PC-9 (cell line): Measurements from ENCODE around the gene RALGPS1. TPM values are rescaled to one million over a fixed set of nuclear protein-coding genes. Genes with fewer than 3 reads are reported as not detected.

Source experiments
- BruUV-seq: library from RNA; stranded (reverse); fragments of 400-500 nt; replicated peaks from 2 replicates; lab custom pipeline; 2021; lab: Mats Ljungman, UMichigan
- CTCF ChIA-PET: fragments of 300-600 bp; sonication (Branson Sonifier 250); formaldehyde crosslinking; loops from one replicate; lab custom pipeline; 2022; ENCODE audit warnings: antibody characterized with exemption; lab: Charles Lee
- POLR2A ChIA-PET: fragments of 300-600 bp; sonication (Branson Sonifier 250); formaldehyde crosslinking; loops from one replicate; lab custom pipeline; 2022; ENCODE audit warnings: antibody characterized with exemption; ENCODE audit not compliant: unreplicated experiment; lab: Charles Lee
- DNase-seq, 2 experiments: peaks; one replicate each; pipeline versions ENCODE4 v3.0.0 to v3.0.0-alpha.2; 2015 to 2022; ENCODE audit warnings: mixed read lengths in 1 of 2
- H2AFZ ChIP-seq: fragments of 200-600 bp; sonication (generic); 2 replicates; pipeline ENCODE4 v1.8.1; 2017; ENCODE audit warnings: antibody characterized with exemption
- H3F3A ChIP-seq: fragments of 200-600 bp; sonication (generic); 2 replicates; pipeline ENCODE4 v1.8.1; 2017; ENCODE audit warnings: antibody characterized with exemption, mild to moderate bottlenecking, low read depth; ENCODE audit not compliant: insufficient read depth
- H3K27ac ChIP-seq: fragments of 200-600 bp; sonication (generic); 2 replicates; pipeline ENCODE4 v1.6.1; 2016; ENCODE audit warnings: mixed run types
- H3K27me3 ChIP-seq: fragments of 200-600 bp; sonication (generic); 2 replicates; pipeline ENCODE4 v1.6.1; 2016; ENCODE audit warnings: low read depth, mixed run types; ENCODE audit not compliant: insufficient read depth
- H3K36me3 ChIP-seq: fragments of 200-600 bp; sonication (generic); 2 replicates; pipeline ENCODE4 v1.6.1; 2016; ENCODE audit warnings: low read depth, mixed run types
- H3K4me1 ChIP-seq: fragments of 200-600 bp; sonication (generic); replicated peaks from 2 replicates; pipeline ENCODE4 v1.6.1; 2016; ENCODE audit warnings: mixed run types; ENCODE audit not compliant: insufficient read depth
- H3K4me2 ChIP-seq: fragments of 200-600 bp; sonication (generic); 2 replicates; pipeline ENCODE4 v1.6.1; 2017; ENCODE audit warnings: mixed run types
- H3K4me3 ChIP-seq: fragments of 200-600 bp; sonication (generic); 2 replicates; pipeline ENCODE4 v1.6.1; 2016; ENCODE audit warnings: mixed run types
- H3K79me2 ChIP-seq: fragments of 200-600 bp; sonication (generic); 2 replicates; pipeline ENCODE4 v1.6.1; 2017; ENCODE audit warnings: low read depth, mixed run types
- H3K9me2 ChIP-seq: fragments of 200-600 bp; sonication (generic); 2 replicates; pipeline ENCODE4 v1.8.1; 2017; ENCODE audit warnings: mild to moderate bottlenecking; ENCODE audit not compliant: insufficient read depth
- H3K9me3 ChIP-seq: fragments of 200-600 bp; sonication (generic); 2 replicates; pipeline ENCODE4 v1.8.1; 2016; ENCODE audit warnings: low read depth; ENCODE audit not compliant: insufficient read depth
- H4K20me1 ChIP-seq: fragments of 200-600 bp; sonication (generic); 2 replicates; pipeline ENCODE4 v1.8.1; 2017; ENCODE audit not compliant: insufficient read depth
- EZH2 ChIP-seq: fragments of 200-600 bp; sonication (generic); IDR thresholded peaks from 2 replicates; pipeline ENCODE4 v1.8.0; 2017; ENCODE audit warnings: antibody characterized with exemption, low read depth
- intact Hi-C: fragments of 100-400 bp; cut with micrococcal nuclease; formaldehyde crosslinking; loops from one replicate; pipeline ENCODE4 v1.10.0; 2022; ENCODE audit not compliant: unreplicated experiment
- total RNA-seq: library from RNA; stranded (reverse); gene quantifications from 2 replicates; pipeline ENCODE4 v1.2.3, GENCODE V29; 2021
- TF ChIP-seq, protein P1 (sequence below): fragments of 200-600 bp; sonication (generic); conservative IDR thresholded peaks from 2 replicates; pipeline ENCODE4 v1.6.1; 2017; ENCODE audit warnings: mixed run types, antibody characterized with exemption, mild to moderate bottlenecking, moderate library complexity

The RALGPS1 gene
- total RNA-seq, 1 experiment from 2014 or later: 23.3 TPM

DNA sequence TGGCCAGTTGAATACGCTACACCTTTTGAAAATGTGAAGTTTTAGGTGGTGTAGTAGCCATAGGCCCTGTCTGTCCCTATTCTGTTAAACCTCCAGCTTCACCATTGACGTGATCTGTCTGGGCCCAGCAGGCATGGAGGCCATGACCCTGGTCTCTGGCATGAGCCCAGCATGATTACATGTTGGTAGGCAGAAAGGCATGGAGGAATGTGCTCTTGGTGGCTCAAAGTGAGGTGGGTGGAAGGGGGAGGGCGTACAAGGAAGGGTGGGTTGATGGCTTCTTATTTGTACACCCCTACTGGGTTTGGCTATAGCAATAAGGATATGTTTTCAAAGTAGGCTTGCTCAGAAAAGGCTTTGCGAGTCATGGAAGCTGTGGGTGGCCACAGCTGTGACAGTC lies 23.7 kb downstream of the RALGPS1 start:
- no peak overlapping the region for H2AFZ ChIP-seq
- H3K27me3 ChIP-seq: no peaks in the 10 kb centered on the region
- H4K20me1 ChIP-seq: no peaks in the 10 kb centered on the region
- ChIA-PET POLR2A (no interaction called here), CTCF (no interaction called here)
- no peak overlapping the region for H3K27ac ChIP-seq
- H3K4me3 ChIP-seq: no peak overlapping the region
- intact Hi-C loops: no loop called here
- 0 out of 2 replicates have a peak, but pooled peaks cover 3% of the 10 kb centered on the region for H3F3A ChIP-seq
- no TSS peak for BruUV-seq
- no peak for DNase-seq
- H3K9me3 ChIP-seq: no peaks in the 10 kb centered on the region
- no peaks in the 10 kb centered on the region for H3K79me2 ChIP-seq
- no peaks in the 10 kb centered on the region for H3K36me3 ChIP-seq
- no peak overlapping the region for H3K4me2 ChIP-seq
- no peaks in the 10 kb centered on the region for H3K9me2 ChIP-seq
- TF ChIP-seq, protein P1, sequence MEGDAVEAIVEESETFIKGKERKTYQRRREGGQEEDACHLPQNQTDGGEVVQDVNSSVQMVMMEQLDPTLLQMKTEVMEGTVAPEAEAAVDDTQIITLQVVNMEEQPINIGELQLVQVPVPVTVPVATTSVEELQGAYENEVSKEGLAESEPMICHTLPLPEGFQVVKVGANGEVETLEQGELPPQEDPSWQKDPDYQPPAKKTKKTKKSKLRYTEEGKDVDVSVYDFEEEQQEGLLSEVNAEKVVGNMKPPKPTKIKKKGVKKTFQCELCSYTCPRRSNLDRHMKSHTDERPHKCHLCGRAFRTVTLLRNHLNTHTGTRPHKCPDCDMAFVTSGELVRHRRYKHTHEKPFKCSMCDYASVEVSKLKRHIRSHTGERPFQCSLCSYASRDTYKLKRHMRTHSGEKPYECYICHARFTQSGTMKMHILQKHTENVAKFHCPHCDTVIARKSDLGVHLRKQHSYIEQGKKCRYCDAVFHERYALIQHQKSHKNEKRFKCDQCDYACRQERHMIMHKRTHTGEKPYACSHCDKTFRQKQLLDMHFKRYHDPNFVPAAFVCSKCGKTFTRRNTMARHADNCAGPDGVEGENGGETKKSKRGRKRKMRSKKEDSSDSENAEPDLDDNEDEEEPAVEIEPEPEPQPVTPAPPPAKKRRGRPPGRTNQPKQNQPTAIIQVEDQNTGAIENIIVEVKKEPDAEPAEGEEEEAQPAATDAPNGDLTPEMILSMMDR: no peak
- TF ChIP-seq EZH2: no peak
- H3K4me1 ChIP-seq: no peaks in the 10 kb centered on the region

DNA sequence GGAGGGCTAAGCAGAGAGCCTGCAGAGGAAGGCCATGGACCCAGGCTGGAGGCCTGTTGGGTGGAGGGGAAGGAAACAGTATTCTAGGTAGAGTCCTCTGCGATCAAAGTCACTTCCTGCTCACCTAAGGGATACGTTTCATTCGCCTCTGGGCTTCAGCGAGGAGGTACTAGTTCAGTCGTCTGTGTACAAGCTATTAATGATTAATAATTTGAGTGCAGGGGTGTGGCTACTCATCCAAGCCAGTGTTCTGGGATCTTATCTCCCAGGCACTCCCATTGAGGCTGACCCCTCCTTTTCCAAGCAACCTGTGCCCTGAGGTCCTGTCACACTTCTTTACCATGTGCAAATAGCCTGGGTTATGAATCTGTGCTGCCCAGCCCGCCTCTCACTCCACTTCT lies 25.2 kb downstream of the RALGPS1 start:
- no peak overlapping the region for H3K4me3 ChIP-seq
- H2AFZ ChIP-seq: no peak overlapping the region
- no peak overlapping the region for H3K4me2 ChIP-seq
- BruUV-seq: no TSS peak
- ChIA-PET POLR2A (no interaction called here), CTCF (interaction anchor here (0.6 to 1.3 kb wide), 3 partner anchors 28 to 255 kb away, joined by 4 to 10 read pairs (median 4); no protein-coding TSS in a partner anchor)
- no peaks in the 10 kb centered on the region for H4K20me1 ChIP-seq
- 0 out of 2 replicates have a peak, but pooled peaks cover 3% of the 10 kb centered on the region for H3F3A ChIP-seq
- H3K36me3 ChIP-seq: no peaks in the 10 kb centered on the region
- no peak for DNase-seq
- H3K27ac ChIP-seq: no peak overlapping the region
- no peaks in the 10 kb centered on the region for H3K9me2 ChIP-seq
- no peaks in the 10 kb centered on the region for H3K27me3 ChIP-seq
- TF ChIP-seq, protein P1: no peak
- TF ChIP-seq EZH2: no peak
- intact Hi-C loops: loop anchor here (1.0 to 10.0 kb wide), 7 partner anchors 47 to 792 kb away; partner anchors contain the start of genes LRSAM1 and RPL12
- H3K4me1 ChIP-seq: no peaks in the 10 kb centered on the region
- no peaks in the 10 kb centered on the region for H3K9me3 ChIP-seq
- no peaks in the 10 kb centered on the region for H3K79me2 ChIP-seq

DNA sequence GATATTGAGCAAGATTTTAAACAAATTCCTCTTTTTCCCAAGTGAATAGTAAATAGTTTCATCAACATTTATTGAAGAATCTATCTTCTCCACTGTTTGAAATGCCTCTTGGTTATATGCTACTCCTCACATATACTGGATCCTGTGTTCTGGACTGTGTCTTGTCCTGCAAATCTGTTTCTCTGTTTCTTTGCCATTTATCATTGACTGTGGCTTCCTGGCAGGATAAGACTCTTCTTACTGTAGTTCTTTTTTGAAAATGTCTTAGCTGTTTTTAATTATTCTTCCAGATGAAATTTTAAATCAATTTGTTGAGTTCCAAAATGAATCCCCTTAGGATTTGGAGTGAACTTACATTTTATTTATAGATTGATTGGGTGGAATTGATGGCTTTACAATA lies 27.8 kb downstream of the RALGPS1 start:
- Histone ChIP-seq H3K79me2 (no peaks in the 10 kb centered on the region), H3K36me3 (no peaks in the 10 kb centered on the region), H3F3A (peaks cover 3% of the 10 kb centered on the region; the same call in 1 of the 2 replicates), H3K4me1 (no peaks in the 10 kb centered on the region), H4K20me1 (no peaks in the 10 kb centered on the region), H3K9me3 (no peaks in the 10 kb centered on the region), H3K27ac (no peak overlapping the region), H3K4me2 (no peak overlapping the region), H3K9me2 (no peaks in the 10 kb centered on the region), H2AFZ (no peak overlapping the region), H3K4me3 (no peak overlapping the region), H3K27me3 (no peaks in the 10 kb centered on the region)
- ChIA-PET POLR2A (no interaction called here), CTCF (interaction anchor here (0.8 kb wide), 1 partner anchor 170 kb away, joined by 3 read pairs; no protein-coding TSS in a partner anchor)
- intact Hi-C loops: loop anchor here (5.0 to 10.0 kb wide), 4 partner anchors 45 to 790 kb away; partner anchors contain the start of genes LRSAM1 and RPL12
- no peak for TF ChIP-seq EZH2
- TF ChIP-seq, protein P1: no peak
- no peak for DNase-seq
- no TSS peak for BruUV-seq
